Neural crest cell (in vitro differentiated cells): ENCODE data around the gene DHDH. TPM values are rescaled to one million over a fixed set of nuclear protein-coding genes. Genes with fewer than 3 reads are reported as not detected.

Source experiments
- DNase-seq: peaks from one replicate; pipeline ENCODE4 v3.0.0; 2021; ENCODE audit warnings: low read depth, mixed read lengths, low spot score
- H3K27ac Mint-ChIP-seq: one replicate; pipeline ENCODE4 v1.8.0; 2021; ENCODE audit warnings: mild to moderate bottlenecking, mixed read lengths; ENCODE audit not compliant: unreplicated experiment
- H3K27me3 Mint-ChIP-seq: 2 replicates; pipeline ENCODE4 v1.8.0; 2021; ENCODE audit warnings: low read depth, mild to moderate bottlenecking, mixed read lengths
- H3K36me3 Mint-ChIP-seq: 2 replicates; pipeline ENCODE4 v1.8.0; 2021; ENCODE audit warnings: low read depth, mild to moderate bottlenecking, mixed read lengths
- H3K4me1 Mint-ChIP-seq: 2 replicates; pipeline ENCODE4 v1.8.0; 2021; ENCODE audit warnings: mixed read lengths
- H3K4me3 Mint-ChIP-seq: one replicate; pipeline ENCODE4 v1.8.0; 2021; ENCODE audit warnings: mild to moderate bottlenecking, mixed read lengths
- H3K9me3 Mint-ChIP-seq: 2 replicates; pipeline ENCODE4 v1.8.0; 2021; ENCODE audit warnings: mixed read lengths
- CTCF ChIP-seq: fragments of 200-600 bp; sonication (generic); conservative IDR thresholded peaks from 2 replicates; pipeline ENCODE4 v1.5.0; 2021; ENCODE audit warnings: antibody characterized with exemption, mild to moderate bottlenecking
- total RNA-seq: library from RNA; stranded (reverse); gene quantifications from 2 replicates; pipeline ENCODE4 v1.2.1, GENCODE V29; 2021

The DHDH gene
- total RNA-seq, 1 donor from 2014 or later = 0.47 TPM

- DNase-seq = peak; percentile 90
- peaks cover 24% of the 10 kb centered on the region for H3K36me3 Mint-ChIP-seq
- TF ChIP-seq CTCF = no peak
- H3K4me1 Mint-ChIP-seq = peaks cover 58% of the 10 kb centered on the region
- peaks cover 21% of the 10 kb centered on the region for H3K27me3 Mint-ChIP-seq
- H3K27ac Mint-ChIP-seq = peak within 1 kb of the TSS; percentile 99
- peak within 1 kb of the TSS; percentile 99 for H3K4me3 Mint-ChIP-seq
- no peaks in the 10 kb centered on the region for H3K9me3 Mint-ChIP-seq
These were observed 31.7 kb downstream of the DHDH start, which contains the start of gene FTL for GRCh38 chr19:48965040-48965805. TSS of gene FTL (plus strand) at chr19:48965309. CDS start at chr19:48965508, 199 bp downstream.

GRCh38 chr19:48965806-48966540 lies 32.5 kb downstream of the DHDH start:
- DNase-seq = peak; percentile 81
- H3K27me3 Mint-ChIP-seq = peaks cover 21% of the 10 kb centered on the region
- no peak for TF ChIP-seq CTCF
- H3K9me3 Mint-ChIP-seq = no peaks in the 10 kb centered on the region
- peak overlapping the region; percentile 99 for H3K4me3 Mint-ChIP-seq
- H3K27ac Mint-ChIP-seq = peak overlapping the region; percentile 99
- peaks cover 60% of the 10 kb centered on the region for H3K4me1 Mint-ChIP-seq
- H3K36me3 Mint-ChIP-seq = peaks cover 23% of the 10 kb centered on the region

GRCh38 chr19:48966541-48967345 lies 33.2 kb downstream of the DHDH start:
- Mint-ChIP-seq H3K36me3 (peaks cover 18% of the 10 kb centered on the region), H3K9me3 (no peaks in the 10 kb centered on the region), H3K4me1 (peaks cover 57% of the 10 kb centered on the region), H3K27me3 (peaks cover 21% of the 10 kb centered on the region), H3K27ac (peak overlapping the region; percentile 99), H3K4me3 (peak overlapping the region; percentile 99)
- no peak for TF ChIP-seq CTCF
- no peak for DNase-seq

- Mint-ChIP-seq H3K4me1 (peaks cover 50% of the 10 kb centered on the region), H3K4me3 (peak overlapping the region; percentile 99), H3K27me3 (peaks cover 21% of the 10 kb centered on the region), H3K9me3 (no peaks in the 10 kb centered on the region), H3K27ac (peak overlapping the region; percentile 84), H3K36me3 (peaks cover 18% of the 10 kb centered on the region)
- no peak for DNase-seq
- no peak for TF ChIP-seq CTCF
These were observed 34.1 kb downstream of the DHDH start for GRCh38 chr19:48967346-48968178.
